ENCODE results near the gene GABRE. TPM values are rescaled to one million over a fixed set of nuclear protein-coding genes. Genes with fewer than 3 reads are reported as not detected.
"Not testable (repeated sequence)": the region's sequence is repeated elsewhere in the genome, so short reads cannot be mapped to it uniquely, and the experiment has no call there.

Gene GABRE
- polyA plus RNA-seq, 1 donor, result 37.8 TPM

DNA sequence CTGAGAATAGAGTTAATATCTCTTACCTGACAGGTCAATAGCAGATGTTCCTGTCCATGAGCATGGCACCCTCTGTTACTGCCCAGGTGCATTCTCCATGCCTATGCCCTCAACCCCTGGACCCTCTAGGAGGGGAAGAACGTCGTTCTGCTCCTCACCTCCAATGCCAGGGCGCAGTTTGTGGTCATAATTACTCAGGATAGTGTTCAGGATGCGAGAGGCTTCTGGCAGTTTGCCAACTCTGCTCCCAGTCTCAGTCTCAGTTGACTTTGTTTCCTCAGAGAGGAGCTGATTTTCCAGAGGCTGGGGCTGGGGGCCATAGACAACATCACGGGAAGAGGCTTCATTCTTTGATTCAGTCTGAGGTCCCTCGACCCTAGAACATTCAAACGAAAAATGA lies 4.4 kb downstream of the GABRE start:
- DNase-seq, result no peak

DNA sequence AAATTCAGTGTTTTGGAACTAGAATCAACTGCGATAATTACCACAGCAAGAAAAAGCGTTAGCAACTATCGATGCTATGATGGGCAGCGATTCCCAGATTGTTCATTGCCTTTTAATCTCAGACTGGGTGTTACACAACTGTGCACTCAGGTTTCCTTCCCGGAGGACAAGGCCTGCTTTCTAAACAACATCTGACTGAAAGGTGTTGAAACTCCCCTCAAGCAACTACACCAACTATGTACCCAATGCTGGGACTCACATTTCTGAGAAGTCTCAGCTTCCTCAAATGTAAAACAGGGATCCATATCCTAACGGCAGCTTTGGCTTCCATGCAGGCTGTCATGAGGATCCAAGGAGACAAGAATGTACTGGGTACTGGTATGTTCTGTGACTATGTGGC lies 8.2 kb downstream of the GABRE start:
- no peak for DNase-seq

DNA sequence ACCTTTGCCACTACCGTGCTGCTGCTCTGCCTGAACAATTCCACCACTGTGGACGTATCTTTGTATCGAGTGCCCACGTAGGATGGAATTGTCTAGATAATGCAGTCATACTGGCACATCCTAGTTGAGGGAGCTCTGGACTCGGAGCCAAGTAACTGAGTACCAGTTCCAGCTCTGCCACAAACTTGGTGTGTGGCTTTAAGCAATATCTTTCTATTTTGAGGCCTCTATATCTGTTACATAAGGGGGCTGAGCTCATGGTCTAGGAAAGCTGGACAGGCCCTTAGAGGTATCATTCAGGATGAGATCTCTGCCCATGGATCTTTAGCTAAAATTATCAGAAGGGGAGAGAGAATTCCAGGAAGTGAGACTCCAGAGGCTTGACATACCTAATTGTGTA lies 12.4 kb downstream of the GABRE start:
- DNase-seq, result no peak

DNA sequence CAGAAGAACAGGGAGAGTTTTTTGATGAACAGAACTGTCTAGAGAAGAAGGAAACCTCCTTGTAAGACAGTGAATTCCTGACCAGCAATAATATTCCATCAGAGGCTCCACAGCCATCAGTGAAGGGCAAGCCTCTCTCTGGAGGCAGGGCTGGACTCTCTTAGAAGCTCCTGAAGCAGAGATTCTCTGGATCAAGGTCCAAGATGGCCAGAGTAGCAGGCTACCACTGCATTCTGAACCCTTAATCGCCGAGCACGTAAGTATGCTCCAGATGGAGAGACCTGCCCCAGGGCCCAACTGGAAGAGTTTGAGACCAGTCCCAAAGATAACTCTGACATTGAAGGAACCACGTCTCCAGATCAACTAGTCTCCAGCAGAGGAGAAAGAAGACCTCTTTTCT lies 16.4 kb downstream of the GABRE start:
- DNase-seq, result no peak

DNA sequence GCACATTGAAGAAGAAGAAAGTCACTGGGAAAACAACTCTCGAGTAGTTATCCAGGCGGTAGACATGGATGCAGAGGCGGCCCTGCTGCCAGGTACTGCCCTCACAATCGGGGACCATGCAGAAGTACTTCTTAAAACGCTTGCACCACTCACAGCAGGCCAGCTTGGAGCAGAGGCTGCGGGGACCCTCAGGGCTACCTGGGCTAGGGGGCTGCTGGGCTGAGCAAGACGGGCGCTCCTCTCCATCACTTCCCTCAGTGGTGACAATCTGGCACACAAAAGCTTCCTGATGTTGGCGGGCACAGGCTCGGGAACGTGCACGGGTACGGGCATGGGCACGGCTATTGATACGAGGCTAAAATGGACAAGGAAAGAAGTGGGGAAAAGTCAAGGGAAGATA lies 19.7 kb downstream of the GABRE start:
- DNase-seq, result no peak

DNA sequence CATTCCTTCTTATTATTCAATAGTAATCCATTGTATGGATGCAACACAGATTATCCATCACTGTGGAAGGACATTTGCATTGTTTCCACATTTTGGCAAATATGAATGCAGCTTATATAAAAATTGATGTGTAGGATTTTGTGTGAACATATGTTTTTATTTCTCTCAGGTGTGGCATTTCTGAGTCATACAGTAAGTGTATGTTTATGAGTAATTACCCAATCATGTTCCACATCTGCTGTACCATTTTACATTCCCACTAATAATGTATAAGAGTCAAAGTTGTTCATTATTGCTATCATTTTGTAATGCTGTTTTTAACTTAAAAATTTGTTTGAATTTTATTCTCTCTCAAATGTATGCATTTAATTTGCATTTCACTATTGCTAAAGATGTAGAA lies 36.3 kb downstream of the GABRE start:
- DNase-seq, result no peak

DNA sequence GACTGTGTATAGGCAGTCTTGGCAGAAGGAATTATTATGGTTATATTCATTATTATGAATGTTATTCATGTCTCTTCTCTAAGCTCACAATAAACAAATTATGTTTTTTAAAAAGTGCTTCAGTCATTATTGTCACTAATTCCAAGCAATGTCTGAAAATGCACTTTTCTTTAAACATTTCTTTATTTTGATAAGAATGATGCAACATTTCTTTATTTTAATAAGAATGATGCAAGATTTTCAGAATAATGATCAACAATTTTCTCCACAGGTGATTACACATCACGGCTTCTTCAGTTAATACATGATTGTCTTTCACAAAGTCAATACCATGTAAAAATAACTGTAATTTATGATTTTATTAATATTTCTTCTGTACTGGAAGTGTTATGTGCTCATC lies 39.1 kb downstream of the GABRE start:
- DNase-seq, result no peak

DNA sequence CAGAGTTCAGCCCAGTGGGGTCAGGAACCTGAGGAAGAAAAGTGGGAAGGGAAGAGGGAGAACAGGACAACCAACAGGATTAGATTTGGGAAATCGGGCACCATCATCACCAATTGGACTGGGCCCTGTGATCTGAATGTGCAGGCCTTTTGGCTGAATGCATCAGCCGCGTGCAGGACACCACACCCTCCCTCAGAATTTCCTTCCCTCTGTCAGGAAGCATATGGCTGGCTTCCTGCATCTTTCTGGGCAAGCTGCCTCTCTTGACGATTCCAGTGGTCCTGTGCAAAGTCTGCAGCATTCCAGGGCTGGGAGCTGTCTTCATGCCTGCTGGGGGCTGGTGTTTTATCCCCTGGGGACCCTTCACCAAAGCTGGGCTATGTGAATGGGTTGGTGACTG lies 45.4 kb downstream of the GABRE start:
- no peak for DNase-seq

DNA sequence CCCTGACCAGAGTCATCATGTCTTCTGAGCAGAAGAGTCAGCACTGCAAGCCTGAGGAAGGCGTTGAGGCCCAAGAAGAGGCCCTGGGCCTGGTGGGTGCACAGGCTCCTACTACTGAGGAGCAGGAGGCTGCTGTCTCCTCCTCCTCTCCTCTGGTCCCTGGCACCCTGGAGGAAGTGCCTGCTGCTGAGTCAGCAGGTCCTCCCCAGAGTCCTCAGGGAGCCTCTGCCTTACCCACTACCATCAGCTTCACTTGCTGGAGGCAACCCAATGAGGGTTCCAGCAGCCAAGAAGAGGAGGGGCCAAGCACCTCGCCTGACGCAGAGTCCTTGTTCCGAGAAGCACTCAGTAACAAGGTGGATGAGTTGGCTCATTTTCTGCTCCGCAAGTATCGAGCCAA lies 50.8 kb downstream of the GABRE start:
- no peak for DNase-seq

DNA sequence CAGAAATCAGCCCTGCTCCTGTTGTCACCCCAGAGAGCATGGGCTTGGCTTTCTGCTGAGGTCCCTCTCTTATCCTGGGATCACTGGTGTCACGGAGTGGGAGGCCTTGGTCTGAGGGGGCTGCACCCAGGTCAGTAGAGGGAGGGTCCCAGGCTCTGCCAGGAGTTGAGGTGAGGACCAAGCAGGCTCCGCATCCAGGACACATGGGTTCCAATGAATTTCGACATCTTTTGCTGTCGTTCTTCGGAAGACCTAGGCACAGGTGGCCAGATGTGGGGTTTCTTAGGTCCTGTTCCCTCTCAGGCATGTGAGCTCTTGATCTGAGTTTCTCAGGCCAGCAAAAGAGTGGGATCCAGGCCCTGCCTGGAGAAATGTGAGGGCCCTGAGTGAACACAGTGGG lies 51.8 kb downstream of the GABRE start:
- no peak for DNase-seq

DNA sequence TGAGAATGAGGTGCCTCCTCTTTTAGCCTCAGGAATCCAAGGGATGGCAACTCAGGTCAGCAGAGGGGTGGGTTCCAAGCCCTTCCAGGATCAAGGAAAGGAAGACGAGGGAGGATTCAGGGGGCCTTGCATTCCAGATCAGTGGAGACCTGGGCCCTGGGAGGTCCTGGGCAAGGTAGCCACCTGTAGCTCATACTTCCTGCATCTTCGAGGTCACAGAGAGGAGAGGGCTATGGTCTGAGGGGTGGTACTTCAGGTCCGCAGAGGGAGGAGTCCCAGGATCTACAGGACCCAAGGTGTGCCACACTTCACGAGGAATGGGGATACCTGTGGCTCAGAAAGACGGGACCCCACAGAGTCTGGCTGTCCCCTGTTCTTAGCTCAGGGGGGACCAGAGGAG lies 52.6 kb downstream of the GABRE start:
- no peak for DNase-seq

DNA sequence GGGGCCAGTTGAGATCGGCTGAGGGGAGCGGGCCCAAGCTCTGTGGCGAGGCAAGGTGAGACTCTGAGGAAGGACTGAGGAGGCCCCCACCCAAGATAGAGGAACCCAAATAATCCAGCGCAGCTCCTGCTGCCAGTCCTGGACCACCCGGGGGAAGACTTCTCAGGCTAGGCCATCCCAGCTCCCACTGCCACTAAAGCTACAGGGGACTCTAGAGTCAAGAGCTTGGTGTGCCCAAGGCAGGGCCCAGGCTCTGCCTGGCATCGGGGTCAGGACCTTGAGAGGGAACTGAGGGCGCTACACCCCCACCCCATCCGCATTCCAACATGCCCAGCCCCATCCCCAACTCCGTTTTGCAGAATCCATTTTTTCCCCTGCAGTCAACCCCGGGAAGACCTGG lies 53.2 kb downstream of the GABRE start:
- no peak for DNase-seq

DNA sequence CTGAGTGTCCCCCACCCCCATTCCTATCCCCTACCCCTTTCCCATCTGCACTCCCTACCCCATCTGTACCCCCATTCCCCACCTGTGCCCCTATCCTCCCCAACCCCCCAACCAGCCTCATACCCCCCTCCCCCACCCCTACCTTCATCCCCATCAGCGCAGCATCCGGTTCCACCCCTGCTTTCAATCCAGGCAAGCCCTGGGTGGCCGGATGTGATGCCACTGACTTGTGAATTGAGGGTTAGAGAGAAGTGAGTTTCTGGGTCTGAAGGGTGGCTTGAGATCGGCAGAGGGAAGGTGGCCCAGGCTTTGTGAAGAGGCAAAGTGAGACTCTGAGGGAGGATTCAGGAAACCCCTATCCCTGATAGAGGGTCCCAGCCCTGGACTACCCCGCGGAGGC lies 53.9 kb downstream of the GABRE start:
- no peak for DNase-seq

DNA sequence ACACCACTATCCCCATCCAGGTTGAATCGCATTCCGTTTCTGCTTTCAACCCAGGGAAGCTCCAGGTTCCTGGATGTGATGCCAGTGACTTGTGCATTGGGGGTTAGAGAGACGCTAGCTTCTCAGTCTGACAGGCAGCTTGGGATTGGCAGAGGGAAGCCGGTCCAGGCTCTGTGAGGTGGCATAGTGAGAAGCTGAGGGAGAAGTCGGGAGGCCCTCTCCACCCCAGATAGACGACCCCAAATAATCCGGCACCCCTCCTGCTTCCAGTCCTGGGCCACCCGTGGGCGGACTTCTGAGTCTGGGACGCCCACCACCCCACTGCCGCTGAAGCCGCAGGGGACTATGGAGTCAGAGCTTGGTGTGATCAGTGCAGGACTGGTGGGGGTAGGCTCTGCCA lies 54.4 kb downstream of the GABRE start:
- DNase-seq, result no peak

DNA sequence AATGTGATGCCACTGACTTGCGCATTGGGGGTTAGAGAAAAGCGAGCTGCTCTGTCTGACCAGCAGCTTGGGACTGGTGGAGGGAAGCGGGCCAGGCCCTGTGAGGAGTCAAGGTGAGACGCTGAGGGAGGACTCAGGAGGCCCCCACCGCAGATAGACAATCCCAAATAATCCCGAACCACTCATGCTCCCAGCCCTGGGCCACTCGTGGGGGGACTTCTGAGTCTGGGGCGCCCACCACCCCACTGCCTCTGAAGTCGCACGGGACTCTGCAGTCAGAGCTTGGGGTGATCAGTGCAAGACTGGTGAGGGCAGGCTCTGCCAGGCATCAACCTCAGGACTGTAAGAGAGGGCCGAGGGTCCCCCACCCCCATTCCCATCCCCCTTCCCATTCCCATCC lies 54.9 kb downstream of the GABRE start:
- DNase-seq, result no peak

DNA sequence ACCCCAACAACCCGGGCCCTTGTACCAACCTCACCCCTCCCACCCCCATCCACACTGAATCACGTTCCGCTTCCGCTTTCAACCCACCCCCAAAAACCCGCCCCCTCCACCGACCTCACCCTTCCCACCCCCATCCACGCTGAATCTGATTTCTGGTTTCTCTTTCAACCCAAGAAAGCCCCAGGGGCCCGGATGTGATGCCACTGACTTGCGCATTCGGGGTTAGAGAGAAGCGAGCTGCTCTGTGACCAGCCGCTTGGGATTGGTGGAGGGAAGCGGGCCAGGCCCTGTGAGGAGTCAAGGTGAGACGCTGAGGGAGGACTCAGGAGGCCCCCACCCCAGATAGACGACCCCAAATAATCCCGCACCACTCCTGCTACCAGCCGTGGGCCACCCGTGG lies 55.7 kb downstream of the GABRE start:
- not testable (repeated sequence) for DNase-seq

DNA sequence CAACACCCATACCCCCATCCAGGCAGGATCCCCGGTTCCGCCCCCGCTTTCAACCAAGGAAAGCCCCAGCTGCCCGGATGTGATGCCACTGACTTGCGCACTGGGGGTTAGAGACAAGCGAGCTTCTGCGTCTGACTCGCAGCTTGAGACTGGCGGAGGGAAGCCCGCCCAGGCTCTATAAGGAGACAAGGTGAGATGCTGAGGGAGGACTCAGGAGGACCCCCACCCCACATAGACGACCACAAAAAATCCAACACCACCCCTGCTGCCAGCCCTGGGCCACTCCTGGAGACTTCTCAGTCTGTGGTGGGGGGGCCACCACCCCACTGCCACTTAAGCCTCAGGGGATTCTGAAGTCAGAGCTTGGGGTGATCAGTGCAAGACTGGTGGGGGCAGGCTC lies 61.7 kb downstream of the GABRE start, which contains the start of gene MAGEA4:
Gene MAGEA4, plus strand, starts transcription at position 110 of the 400 bp plus-strand sequence. CDS start 10,776 bp downstream, outside the sequence.
- DNase-seq, result no peak

DNA sequence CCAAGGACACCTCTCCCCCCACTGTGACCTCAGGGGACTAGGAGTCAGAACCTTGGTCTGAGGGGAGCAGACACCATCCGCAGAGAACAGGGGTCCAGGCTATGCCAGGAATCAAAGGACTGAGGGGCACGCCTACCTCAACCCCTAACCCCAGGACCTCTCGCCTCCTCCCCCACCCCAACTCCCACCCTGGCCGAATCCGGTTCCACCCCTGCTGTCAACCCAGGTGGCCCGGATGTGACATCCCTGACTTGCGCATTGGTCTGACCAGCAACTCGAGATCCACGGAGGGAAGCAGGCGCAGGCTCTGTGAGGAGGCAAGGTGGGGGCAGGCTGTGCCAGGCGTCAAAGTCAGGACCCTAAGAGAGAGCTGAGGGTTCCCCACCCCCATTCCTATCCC lies 62.3 kb downstream of the GABRE start:
- DNase-seq, result no peak

DNA sequence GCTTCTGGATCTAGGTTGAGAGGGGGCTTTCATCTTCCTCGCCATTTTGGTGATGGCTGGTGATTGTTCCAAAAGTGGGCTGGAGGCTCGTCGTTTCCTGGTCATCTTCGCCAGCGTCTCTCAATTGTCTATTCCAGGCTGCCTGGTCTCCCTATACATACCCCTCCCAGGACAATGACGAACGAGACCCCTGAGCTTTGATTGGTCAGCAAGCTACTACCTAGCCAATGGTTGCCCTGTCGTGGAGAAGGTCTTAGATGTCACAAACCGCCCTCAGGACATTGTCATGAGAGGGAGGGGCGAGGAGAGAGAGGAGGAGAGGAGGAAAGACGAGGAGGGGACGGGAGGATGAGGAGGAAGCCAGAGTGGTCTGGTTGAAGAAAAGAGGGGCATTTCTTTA lies 69.5 kb downstream of the GABRE start:
- DNase-seq, result no peak

Other genes with a start within 250 kb of the GABRE start
- gene CNGA2, start 239.9 kb downstream of the GABRE start, polyA plus RNA-seq (ENCODE audit: insufficient read length), result not detected
- gene MAGEA4, start 61.8 kb downstream of the GABRE start, polyA plus RNA-seq (ENCODE audit: insufficient read length), result not detected
- gene MAGEA10, start 163.9 kb upstream of the GABRE start, polyA plus RNA-seq (ENCODE audit: insufficient read length), result not detected